ENCODE results near the gene BCAS4.

DNA sequence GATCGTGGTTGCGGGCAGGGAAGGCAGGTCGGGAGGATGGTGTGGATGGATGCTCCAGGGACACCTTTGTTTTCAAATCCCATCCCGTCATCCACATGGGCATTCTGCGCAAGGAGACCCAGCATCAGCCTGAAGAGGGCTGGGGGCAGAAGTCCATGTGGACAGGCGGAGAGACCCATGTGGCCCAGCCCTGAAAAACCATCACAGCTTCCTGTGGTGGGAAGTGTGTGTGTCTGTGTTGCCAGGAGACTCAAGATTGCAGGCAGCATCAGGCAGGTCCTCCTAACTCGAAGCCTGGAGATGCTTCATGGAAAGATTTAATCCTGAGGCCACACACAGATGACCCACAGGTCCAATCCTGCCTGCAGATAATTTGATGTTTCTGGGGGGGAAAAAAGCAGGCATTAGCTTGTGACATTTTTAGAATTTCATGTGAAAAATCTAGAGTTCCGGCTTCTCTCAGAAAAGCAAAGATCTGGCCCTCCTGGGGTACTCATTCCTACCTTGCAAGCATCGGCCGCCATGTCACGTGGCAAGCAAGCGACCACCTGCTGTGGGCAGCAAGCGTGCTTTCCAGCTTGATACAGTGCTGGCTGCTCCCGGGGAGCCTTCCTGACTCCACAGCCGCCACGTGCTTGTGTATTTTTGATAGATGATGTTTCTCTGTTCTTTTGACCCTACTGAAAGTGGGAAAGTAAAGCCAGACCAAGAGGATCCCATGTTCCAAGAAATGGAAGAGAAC lies 25.8 kb downstream of the BCAS4 start:
- no peak for TF ChIP-seq GATA2 (IDR thresholded peaks at IDR 0.05; ENCODE audit: low read depth, low read length)
- TF ChIP-seq GATA3 (IDR thresholded peaks at IDR 0.05; ENCODE audit: low read depth, low read length), result no peak
